SK-N-SH treated with all-trans-retinoic acid at 6 μM for 48 hours (cell line): ENCODE results near the gene ZMYM2.
"Not testable (repeated sequence)": the region's sequence is repeated elsewhere in the genome, so short reads cannot be mapped to it uniquely, and the experiment has no call there.

Source experiments
- ATAC-seq: fragments of 200-7000 bp; cut with Tn5 transposase; 3 replicates; pipeline ENCODE4 v1.9.1; 2020; ENCODE audit warnings: mild to moderate bottlenecking, moderate library complexity
- ARNTL ChIP-seq: fragments of 450-650 bp; formaldehyde crosslinking; IDR thresholded peaks from 2 replicates; pipeline ENCODE4 v1.5.0; 2020; ENCODE audit warnings: low read depth, mild to moderate bottlenecking, moderate library complexity, borderline replicate concordance
- BACH2 ChIP-seq: fragments of 250-450 bp; sonication (Bioruptor Pico); IDR thresholded peaks from 2 replicates; pipeline ENCODE4 v1.9.0; 2021; ENCODE audit warnings: mild to moderate bottlenecking, borderline replicate concordance
- CSRNP3 ChIP-seq: fragments of 250-450 bp; sonication (Bioruptor Pico); IDR thresholded peaks from 2 replicates; pipeline ENCODE4 v1.5.1; 2021; ENCODE audit warnings: mild to moderate bottlenecking, moderate library complexity
- ESRRG ChIP-seq: fragments of 250-450 bp; sonication (Bioruptor Pico); IDR thresholded peaks from 2 replicates; pipeline ENCODE4 v1.6.1; 2021; ENCODE audit warnings: mild to moderate bottlenecking
- GLIS3 ChIP-seq: fragments of 250-450 bp; sonication (Bioruptor Pico); IDR thresholded peaks from 2 replicates; pipeline ENCODE4 v1.5.0; 2020; ENCODE audit warnings: mild to moderate bottlenecking, moderate library complexity
- ISL1 ChIP-seq: fragments of 250-450 bp; sonication (Bioruptor Pico); IDR thresholded peaks from 2 replicates; pipeline ENCODE4 v2.1.2; 2022; ENCODE audit warnings: mild to moderate bottlenecking, moderate library complexity
- OSR1 ChIP-seq: fragments of 250-450 bp; sonication (Bioruptor Pico); IDR thresholded peaks from 2 replicates; pipeline ENCODE4 v1.8.0; 2022; ENCODE audit warnings: moderate library complexity, mild to moderate bottlenecking, inconsistent platforms
- PATZ1 ChIP-seq: fragments of 250-450 bp; sonication (Bioruptor Pico); IDR thresholded peaks from 2 replicates; pipeline ENCODE4 v1.8.0; 2020; ENCODE audit warnings: mild to moderate bottlenecking, moderate library complexity, borderline replicate concordance
- POU6F1 ChIP-seq: fragments of 250-450 bp; sonication (Bioruptor Pico); IDR thresholded peaks from 2 replicates; pipeline ENCODE4 v1.8.0; 2021; ENCODE audit warnings: low read depth, mild to moderate bottlenecking, moderate library complexity, borderline replicate concordance
- PPARA ChIP-seq: fragments of 250-450 bp; sonication (Bioruptor Pico); IDR thresholded peaks from 2 replicates; pipeline ENCODE4 v1.5.0; 2020; ENCODE audit warnings: mild to moderate bottlenecking, borderline replicate concordance
- RARB ChIP-seq: fragments of 250-450 bp; sonication (Bioruptor Pico); IDR thresholded peaks from 2 replicates; pipeline ENCODE4 v1.8.0; 2021; ENCODE audit warnings: mild to moderate bottlenecking, moderate library complexity
- SNAI2 ChIP-seq: fragments of 250-450 bp; sonication (Bioruptor Pico); IDR thresholded peaks from 2 replicates; pipeline ENCODE4 v1.5.0; 2020; ENCODE audit warnings: mild to moderate bottlenecking, moderate library complexity
- TCF4 ChIP-seq: fragments of 250-450 bp; sonication (Bioruptor Pico); IDR thresholded peaks from 2 replicates; pipeline ENCODE4 v1.8.0; 2021; ENCODE audit warnings: mild to moderate bottlenecking, moderate library complexity, borderline replicate concordance
- TOX ChIP-seq: fragments of 250-450 bp; sonication (Bioruptor Pico); IDR thresholded peaks from 2 replicates; pipeline ENCODE4 v1.8.0; 2021; ENCODE audit warnings: mild to moderate bottlenecking, moderate library complexity, borderline replicate concordance
- TSHZ2 ChIP-seq: fragments of 250-450 bp; sonication (Bioruptor Pico); IDR thresholded peaks from 2 replicates; pipeline ENCODE4 v1.5.0; 2020; ENCODE audit warnings: mild to moderate bottlenecking, moderate library complexity
- ZC3H10 ChIP-seq: fragments of 250-450 bp; sonication (Bioruptor Pico); IDR thresholded peaks from 2 replicates; pipeline ENCODE4 v1.5.1; 2021; ENCODE audit warnings: mild to moderate bottlenecking, moderate library complexity
- ZFP3 ChIP-seq: fragments of 250-450 bp; sonication (Bioruptor Pico); IDR thresholded peaks from 2 replicates; pipeline ENCODE4 v1.5.0; 2020; ENCODE audit warnings: mild to moderate bottlenecking, moderate library complexity
- ZFP30 ChIP-seq: fragments of 450-650 bp; formaldehyde crosslinking; IDR thresholded peaks from 2 replicates; pipeline ENCODE4 v1.5.0; 2022; ENCODE audit warnings: mild to moderate bottlenecking, moderate library complexity
- ZNF70 ChIP-seq: fragments of 450-650 bp; formaldehyde crosslinking; IDR thresholded peaks from 2 replicates; pipeline ENCODE4 v1.5.0; 2020; ENCODE audit warnings: mild to moderate bottlenecking, moderate library complexity
- ZNF8 ChIP-seq: fragments of 450-650 bp; formaldehyde crosslinking; IDR thresholded peaks from 2 replicates; pipeline ENCODE4 v1.5.0; 2020; ENCODE audit warnings: mild to moderate bottlenecking, moderate library complexity

The ZMYM2 gene

GRCh38 chr13:19962894-19963293, 4.4 kb downstream of the ZMYM2 start:
- no peak for TF ChIP-seq SNAI2
- TF ChIP-seq ISL1 (CRISPR knock-in tag), result no peak
- TF ChIP-seq TOX (CRISPR knock-in tag), result no peak
- TF ChIP-seq PPARA (CRISPR knock-in tag), result no peak
- no peak for TF ChIP-seq ESRRG (CRISPR knock-in tag)
- no peak for TF ChIP-seq RARB (CRISPR knock-in tag)
- no peak for TF ChIP-seq ZFP30 (CRISPR knock-in tag)
- no peak for TF ChIP-seq ZFP3 (CRISPR knock-in tag)
- no peak for TF ChIP-seq TSHZ2 (CRISPR knock-in tag)
- TF ChIP-seq PATZ1 (CRISPR knock-in tag), result no peak
- no peak for TF ChIP-seq POU6F1 (CRISPR knock-in tag)
- TF ChIP-seq ARNTL (CRISPR knock-in tag), result no peak
- no peak for TF ChIP-seq TCF4 (CRISPR knock-in tag)
- TF ChIP-seq ZNF8, result no peak
- ATAC-seq, result no peak

- ATAC-seq, result no peak
Measured at GRCh38 chr13:19967621-19968020, 9.1 kb downstream of the ZMYM2 start.

GRCh38 chr13:19974498-19975009, 16.0 kb downstream of the ZMYM2 start:
- not testable (repeated sequence) for ATAC-seq

More at GRCh38 chr13:19967621-19968020, 9.1 kb downstream of the ZMYM2 start:
- TF ChIP-seq ISL1 (CRISPR knock-in tag) (no peak), ZFP3 (CRISPR knock-in tag) (no peak), ZNF70 (CRISPR knock-in tag) (no peak), PPARA (CRISPR knock-in tag) (no peak), OSR1 (no peak), TOX (CRISPR knock-in tag) (no peak), TSHZ2 (CRISPR knock-in tag) (no peak), BACH2 (no peak), CSRNP3 (no peak), ZC3H10 (CRISPR knock-in tag) (no peak), SNAI2 (no peak), GLIS3 (CRISPR knock-in tag) (no peak), ZNF8 (no peak)
